HCT116 (cell line): Measurements from ENCODE around the gene GRM8.

ENCODE experiments used
- EZH2 ChIP-seq: fragments of 200-600 bp; sonication (generic); IDR thresholded peaks from 2 replicates; pipeline ENCODE4 v1.6.1; 2017; ENCODE audit warnings: antibody characterized with exemption, mixed run types
- JUND ChIP-seq: IDR thresholded peaks from 2 replicates; pipeline ENCODE4 v1.6.1; 2012
- POLR2A ChIP-seq: IDR thresholded peaks from 2 replicates; pipeline ENCODE4 v1.7.0; 2011; ENCODE audit warnings: borderline replicate concordance; ENCODE audit not compliant: insufficient read depth, insufficient read length; ENCODE audit errors: extremely low read depth
- POLR2AphosphoS5 ChIP-seq: IDR thresholded peaks from 2 replicates; pipeline ENCODE4 v1.6.1; 2011; ENCODE audit warnings: mild to moderate bottlenecking, low read depth, low read length, moderate library complexity
- TF ChIP-seq, protein P1 (sequence below): IDR thresholded peaks from 2 replicates; pipeline ENCODE4 v1.6.1; 2012; ENCODE audit warnings: low read depth
- TF ChIP-seq, protein P2 (sequence below): IDR thresholded peaks from 2 replicates; pipeline ENCODE4 v1.6.1; 2012
- TF ChIP-seq, protein P3 (sequence below), 3 experiments: fragments of 200-600 bp in 1 of 3; sonication (generic) in 1 of 3; IDR thresholded peaks in 2 of 3; conservative IDR thresholded peaks in 1 of 3; 2 replicates each; pipeline ENCODE4 v1.5.1; 2012 to 2017; ENCODE audit warnings: low read depth in 2 of 3, low read length in 2 of 3, antibody characterized with exemption in 1 of 3, borderline replicate concordance in 1 of 3, control low read depth in 1 of 3, mild to moderate bottlenecking in 1 of 3, mixed read lengths in 1 of 3, mixed run types in 1 of 3, moderate library complexity in 1 of 3; ENCODE audit not compliant: insufficient read depth in 1 of 3

DNA sequence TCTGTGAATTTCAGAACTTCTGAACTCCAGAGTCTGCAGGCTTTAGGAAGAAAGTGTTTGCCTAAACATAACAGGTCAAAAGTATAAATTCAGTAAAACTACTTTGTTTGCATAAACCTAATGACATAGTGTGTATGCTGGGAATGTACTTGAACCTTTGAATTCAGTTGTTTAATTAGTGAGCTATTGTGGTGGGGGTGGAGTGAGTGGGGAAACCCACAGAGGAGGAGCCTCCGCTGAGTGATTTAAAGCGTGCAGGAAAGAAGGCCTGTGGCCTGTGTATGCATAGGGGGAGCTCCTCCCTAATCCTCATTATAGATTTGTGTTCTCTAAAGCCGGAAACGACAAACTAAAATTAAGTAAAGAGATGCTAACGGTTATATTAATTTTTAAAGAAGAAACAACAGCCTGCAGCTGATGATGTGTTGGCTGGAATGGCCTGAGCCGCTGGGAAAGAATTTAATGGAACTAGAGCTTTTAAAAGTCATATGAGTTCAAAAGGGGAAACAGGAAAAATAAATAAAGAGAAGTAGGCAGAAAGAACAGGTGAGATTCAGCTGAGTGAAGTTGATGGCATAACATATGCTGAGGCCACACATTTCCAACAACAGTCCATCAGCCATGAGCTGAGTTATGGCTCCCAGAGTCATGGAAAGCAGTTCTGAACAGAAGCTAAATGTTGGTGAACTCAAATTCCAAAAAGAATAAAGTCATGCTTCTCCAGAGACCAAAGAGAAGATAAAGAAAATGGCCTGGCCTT, 595.0 kb downstream of the GRM8 start:
- TF ChIP-seq, protein P1, sequence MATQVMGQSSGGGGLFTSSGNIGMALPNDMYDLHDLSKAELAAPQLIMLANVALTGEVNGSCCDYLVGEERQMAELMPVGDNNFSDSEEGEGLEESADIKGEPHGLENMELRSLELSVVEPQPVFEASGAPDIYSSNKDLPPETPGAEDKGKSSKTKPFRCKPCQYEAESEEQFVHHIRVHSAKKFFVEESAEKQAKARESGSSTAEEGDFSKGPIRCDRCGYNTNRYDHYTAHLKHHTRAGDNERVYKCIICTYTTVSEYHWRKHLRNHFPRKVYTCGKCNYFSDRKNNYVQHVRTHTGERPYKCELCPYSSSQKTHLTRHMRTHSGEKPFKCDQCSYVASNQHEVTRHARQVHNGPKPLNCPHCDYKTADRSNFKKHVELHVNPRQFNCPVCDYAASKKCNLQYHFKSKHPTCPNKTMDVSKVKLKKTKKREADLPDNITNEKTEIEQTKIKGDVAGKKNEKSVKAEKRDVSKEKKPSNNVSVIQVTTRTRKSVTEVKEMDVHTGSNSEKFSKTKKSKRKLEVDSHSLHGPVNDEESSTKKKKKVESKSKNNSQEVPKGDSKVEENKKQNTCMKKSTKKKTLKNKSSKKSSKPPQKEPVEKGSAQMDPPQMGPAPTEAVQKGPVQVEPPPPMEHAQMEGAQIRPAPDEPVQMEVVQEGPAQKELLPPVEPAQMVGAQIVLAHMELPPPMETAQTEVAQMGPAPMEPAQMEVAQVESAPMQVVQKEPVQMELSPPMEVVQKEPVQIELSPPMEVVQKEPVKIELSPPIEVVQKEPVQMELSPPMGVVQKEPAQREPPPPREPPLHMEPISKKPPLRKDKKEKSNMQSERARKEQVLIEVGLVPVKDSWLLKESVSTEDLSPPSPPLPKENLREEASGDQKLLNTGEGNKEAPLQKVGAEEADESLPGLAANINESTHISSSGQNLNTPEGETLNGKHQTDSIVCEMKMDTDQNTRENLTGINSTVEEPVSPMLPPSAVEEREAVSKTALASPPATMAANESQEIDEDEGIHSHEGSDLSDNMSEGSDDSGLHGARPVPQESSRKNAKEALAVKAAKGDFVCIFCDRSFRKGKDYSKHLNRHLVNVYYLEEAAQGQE: no peak
- no peak for TF ChIP-seq EZH2
- TF ChIP-seq, protein P2, sequence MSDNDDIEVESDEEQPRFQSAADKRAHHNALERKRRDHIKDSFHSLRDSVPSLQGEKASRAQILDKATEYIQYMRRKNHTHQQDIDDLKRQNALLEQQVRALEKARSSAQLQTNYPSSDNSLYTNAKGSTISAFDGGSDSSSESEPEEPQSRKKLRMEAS: no peak
- TF ChIP-seq POLR2A: no peak
- no peak for TF ChIP-seq POLR2AphosphoS5
- TF ChIP-seq JUND: no peak
- TF ChIP-seq, protein P3, sequence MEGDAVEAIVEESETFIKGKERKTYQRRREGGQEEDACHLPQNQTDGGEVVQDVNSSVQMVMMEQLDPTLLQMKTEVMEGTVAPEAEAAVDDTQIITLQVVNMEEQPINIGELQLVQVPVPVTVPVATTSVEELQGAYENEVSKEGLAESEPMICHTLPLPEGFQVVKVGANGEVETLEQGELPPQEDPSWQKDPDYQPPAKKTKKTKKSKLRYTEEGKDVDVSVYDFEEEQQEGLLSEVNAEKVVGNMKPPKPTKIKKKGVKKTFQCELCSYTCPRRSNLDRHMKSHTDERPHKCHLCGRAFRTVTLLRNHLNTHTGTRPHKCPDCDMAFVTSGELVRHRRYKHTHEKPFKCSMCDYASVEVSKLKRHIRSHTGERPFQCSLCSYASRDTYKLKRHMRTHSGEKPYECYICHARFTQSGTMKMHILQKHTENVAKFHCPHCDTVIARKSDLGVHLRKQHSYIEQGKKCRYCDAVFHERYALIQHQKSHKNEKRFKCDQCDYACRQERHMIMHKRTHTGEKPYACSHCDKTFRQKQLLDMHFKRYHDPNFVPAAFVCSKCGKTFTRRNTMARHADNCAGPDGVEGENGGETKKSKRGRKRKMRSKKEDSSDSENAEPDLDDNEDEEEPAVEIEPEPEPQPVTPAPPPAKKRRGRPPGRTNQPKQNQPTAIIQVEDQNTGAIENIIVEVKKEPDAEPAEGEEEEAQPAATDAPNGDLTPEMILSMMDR (IDR thresholded peaks at IDR 0.05 in 2 of 3, conservative IDR thresholded peaks at IDR 0.05 in 1 of 3; ENCODE audit: borderline replicate concordance in 1 of 3, insufficient read depth in 1 of 3, low read depth in 2 of 3, low read length in 2 of 3): no peak
